Measurements from ENCODE around the gene TRMT61A.

- TF ChIP-seq EZH2 (IDR thresholded peaks at IDR 0.05; ENCODE audit: low read depth) (no peak), CTCF (conservative IDR thresholded peaks at IDR 0.05) (no peak)
Measured at GRCh38 chr14:103548463-103549351, 19.7 kb downstream of the TRMT61A start.
